Thoracic aorta (tissue), 2 donors: ENCODE measurements around the gene TVP23C. TPM values are rescaled to one million over a fixed set of nuclear protein-coding genes. Genes with fewer than 3 reads are reported as not detected.
"Not testable (repeated sequence)": the region's sequence is repeated elsewhere in the genome, so short reads cannot be mapped to it uniquely, and the experiment has no call there.

ENCODE experiments used
- ATAC-seq: fragments of 150-250 bp; one replicate; pipeline ENCODE4 v1.8.0; 2017; ENCODE audit warnings: low read depth; ENCODE audit not compliant: insufficient number of reproducible peaks, low FRiP score
- DNase-seq: peaks from one replicate; pipeline ENCODE4 v3.0.0-alpha.2; 2020; ENCODE audit warnings: low spot score
- H3K27ac ChIP-seq, 2 donors: fragments of 200-600 bp; sonication (generic); 1 replicate in 1 of 2; 2 replicates in 1 of 2; pipeline ENCODE4 v1.5.1; 2016; ENCODE audit warnings: mild to moderate bottlenecking in 2 of 2, moderate library complexity in 2 of 2
- H3K27me3 ChIP-seq: fragments of 200-600 bp; sonication (generic); replicated peaks from 2 replicates; pipeline ENCODE4 v1.6.0; 2016; ENCODE audit warnings: mild to moderate bottlenecking; ENCODE audit not compliant: insufficient read depth
- H3K36me3 ChIP-seq: fragments of 200-600 bp; sonication (generic); one replicate; pipeline ENCODE4 v1.5.1; 2016
- H3K4me1 ChIP-seq, 2 donors: fragments of 200-600 bp; sonication (generic); 1 replicate in 1 of 2; 2 replicates in 1 of 2; pipeline versions ENCODE4 v1.5.1 to v1.6.0; 2016; ENCODE audit warnings: low read depth in 2 of 2, mild to moderate bottlenecking in 1 of 2; ENCODE audit not compliant: control insufficient read depth in 1 of 2
- H3K4me3 ChIP-seq: fragments of 200-600 bp; sonication (generic); 2 replicates; pipeline ENCODE4 v1.5.1; 2016; ENCODE audit warnings: mild to moderate bottlenecking
- H3K9me3 ChIP-seq: fragments of 200-600 bp; sonication (generic); 2 replicates; pipeline ENCODE4 v1.5.1; 2016
- total RNA-seq, 2 donors: library from RNA; depleted of rRNA; stranded (reverse); fragments of >200 nt; gene quantifications; one replicate each; pipeline versions ENCODE4 v1.1.0 to v1.2.3, GENCODE V29; 2016

The TVP23C gene
- total RNA-seq, result 10 to 100 TPM; 27.1 to 52.5 TPM

DNA sequence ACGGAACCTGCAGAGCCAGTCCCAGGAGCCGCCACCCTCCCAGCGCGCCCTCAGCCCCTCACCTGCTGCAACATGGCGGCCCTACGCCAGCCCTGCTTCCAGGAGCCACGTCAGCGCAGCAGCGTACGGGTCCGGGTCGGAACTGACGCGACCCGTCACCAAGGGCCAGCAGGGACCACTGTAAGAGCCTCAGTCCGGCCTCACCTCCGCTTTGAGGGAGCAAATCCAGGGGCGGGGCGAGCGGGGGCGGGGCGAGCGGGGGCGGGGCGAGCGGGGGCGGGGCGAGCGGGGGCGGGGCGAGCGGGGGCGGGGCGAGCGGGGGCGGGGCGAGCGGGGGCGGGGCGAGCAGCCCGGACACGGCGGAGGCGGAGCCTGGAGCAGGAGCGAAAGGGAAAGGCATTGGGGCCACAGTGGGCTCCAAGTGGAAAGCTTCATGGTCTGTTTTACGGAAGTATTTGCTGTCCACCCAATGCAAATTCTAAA is at the start of gene TVP23C:
Gene TVP23C, minus strand, starts transcription at position 109 of the 483 bp plus-strand sequence. Its CDS starts 35 bp downstream, at position 74.
- H3K27me3 ChIP-seq, H3K4me1 ChIP-seq, H3K9me3 ChIP-seq, H3K36me3 ChIP-seq: not testable (repeated sequence)
- H3K4me3 ChIP-seq, result peak within 1 kb of the TSS; percentile 87
- peak; percentile 40 for ATAC-seq
- peak; percentile 31 for DNase-seq
- H3K27ac ChIP-seq, result peak within 1 kb of the TSS; percentile 71 to 73

- H3K4me1 ChIP-seq, ATAC-seq, H3K36me3 ChIP-seq, H3K27ac ChIP-seq, DNase-seq, H3K4me3 ChIP-seq, H3K9me3 ChIP-seq, H3K27me3 ChIP-seq: not testable (repeated sequence)
These were observed 29.7 kb upstream of the TVP23C start for GRCh38 chr17:15592960-15593359.

- not testable (repeated sequence) for H3K27ac ChIP-seq, H3K9me3 ChIP-seq, H3K36me3 ChIP-seq, H3K4me1 ChIP-seq, H3K4me3 ChIP-seq, ATAC-seq, H3K27me3 ChIP-seq, DNase-seq
These were observed 28.7 kb upstream of the TVP23C start for GRCh38 chr17:15591986-15592385.

DNA sequence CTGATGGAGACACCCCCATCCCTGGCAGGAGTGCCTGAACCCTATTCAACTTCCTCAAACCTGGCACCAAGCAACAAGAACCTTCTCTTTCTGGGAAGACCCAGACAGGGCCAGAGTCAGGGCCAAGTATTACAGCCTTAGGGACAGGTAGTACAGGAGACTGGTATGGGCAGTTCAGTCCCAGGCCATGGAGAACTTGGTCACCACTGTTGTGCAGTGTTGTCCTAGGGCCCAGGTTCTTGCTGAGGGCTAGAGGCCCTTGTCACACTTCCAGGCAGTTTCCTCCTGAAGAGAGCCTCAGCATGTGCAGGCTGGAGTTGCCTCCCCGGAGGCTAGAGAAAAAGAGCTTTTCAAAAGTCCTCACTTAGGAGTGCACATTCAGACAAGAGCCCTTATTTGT is 27.6 kb upstream of the TVP23C start:
- H3K4me3 ChIP-seq, result not testable (repeated sequence)

GRCh38 chr17:15589544-15590536 is 26.6 kb upstream of the TVP23C start:
- H3K9me3 ChIP-seq, H3K27ac ChIP-seq, H3K4me3 ChIP-seq, H3K4me1 ChIP-seq, H3K36me3 ChIP-seq, ATAC-seq, H3K27me3 ChIP-seq, DNase-seq: not testable (repeated sequence)

More for the DNA sequence above, 27.6 kb upstream of the TVP23C start:
- H3K9me3 ChIP-seq, H3K4me1 ChIP-seq, H3K36me3 ChIP-seq, H3K27ac ChIP-seq, ATAC-seq, DNase-seq, H3K27me3 ChIP-seq: not testable (repeated sequence)

GRCh38 chr17:15588017-15588416 is 24.7 kb upstream of the TVP23C start:
- DNase-seq, H3K4me1 ChIP-seq, H3K9me3 ChIP-seq, H3K27ac ChIP-seq, H3K27me3 ChIP-seq, H3K4me3 ChIP-seq, H3K36me3 ChIP-seq, ATAC-seq: not testable (repeated sequence)

DNA sequence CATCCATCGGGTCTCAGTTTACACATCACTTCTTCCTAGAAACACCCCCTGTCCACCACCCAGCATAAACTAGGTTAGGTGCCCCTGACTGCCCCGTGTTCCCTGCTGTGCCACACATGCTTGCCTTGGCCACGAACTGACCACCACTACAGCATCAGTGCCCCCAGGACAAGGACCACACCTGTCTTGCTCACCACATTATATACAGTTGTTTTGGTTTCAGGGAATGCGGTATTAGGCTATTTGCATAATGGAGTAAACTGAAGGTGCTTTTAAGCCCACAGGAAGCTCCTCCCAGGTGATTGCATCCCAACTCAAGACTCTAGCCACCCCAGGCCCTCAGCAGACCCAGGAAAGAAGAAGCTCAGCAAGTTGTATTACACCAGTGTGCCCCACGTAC is 20.0 kb upstream of the TVP23C start:
- not testable (repeated sequence) for H3K4me3 ChIP-seq, ATAC-seq, H3K36me3 ChIP-seq, H3K27me3 ChIP-seq, DNase-seq, H3K9me3 ChIP-seq, H3K27ac ChIP-seq, H3K4me1 ChIP-seq

DNA sequence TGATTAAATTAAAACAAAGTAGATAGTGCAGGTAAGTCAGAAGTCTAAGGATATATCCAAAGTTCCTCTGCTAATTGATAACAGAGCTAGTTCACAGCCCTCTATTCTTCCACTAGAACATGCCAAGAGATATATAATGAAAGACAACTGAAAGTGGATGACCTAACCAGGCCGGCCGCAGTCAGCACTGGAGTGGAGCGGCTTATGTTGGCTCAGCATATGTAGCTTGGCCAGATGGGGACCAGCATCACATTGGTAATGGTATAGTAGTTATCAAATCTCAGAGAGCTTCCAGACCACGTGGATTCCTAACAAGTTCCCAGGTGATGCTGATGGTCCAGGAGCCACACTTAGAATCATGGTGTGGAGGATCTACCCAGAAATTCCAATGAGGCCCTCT is 18.2 kb upstream of the TVP23C start:
- H3K36me3 ChIP-seq, H3K27ac ChIP-seq, DNase-seq, ATAC-seq, H3K9me3 ChIP-seq, H3K4me1 ChIP-seq, H3K4me3 ChIP-seq, H3K27me3 ChIP-seq: not testable (repeated sequence)

DNA sequence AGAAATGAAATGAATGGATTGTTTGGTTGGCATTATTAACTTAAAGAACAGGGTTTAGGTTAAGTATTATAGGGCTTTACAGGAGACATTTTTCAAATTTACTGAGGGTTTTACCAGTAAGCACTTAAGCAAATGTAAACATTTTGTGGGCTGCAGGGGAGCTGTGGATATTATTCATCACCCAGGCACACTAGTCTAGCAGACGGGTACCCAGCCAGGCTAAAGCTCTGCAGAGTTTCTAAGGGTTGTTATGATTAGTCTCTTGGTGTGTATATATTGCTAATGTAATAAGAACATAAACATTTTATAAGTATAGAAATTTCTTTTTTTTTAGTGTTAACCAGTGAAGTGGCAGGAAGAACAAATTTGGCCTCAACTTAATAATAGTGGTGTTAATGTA is 13.6 kb upstream of the TVP23C start:
- H3K4me1 ChIP-seq, ATAC-seq, H3K4me3 ChIP-seq, DNase-seq, H3K9me3 ChIP-seq, H3K27ac ChIP-seq, H3K27me3 ChIP-seq, H3K36me3 ChIP-seq: not testable (repeated sequence)

GRCh38 chr17:15574660-15575059 is 11.4 kb upstream of the TVP23C start:
- H3K4me3 ChIP-seq, H3K27me3 ChIP-seq, ATAC-seq, DNase-seq, H3K27ac ChIP-seq, H3K4me1 ChIP-seq, H3K36me3 ChIP-seq, H3K9me3 ChIP-seq: not testable (repeated sequence)

GRCh38 chr17:15573870-15574269 is 10.6 kb upstream of the TVP23C start:
- H3K27ac ChIP-seq, DNase-seq, H3K36me3 ChIP-seq, ATAC-seq, H3K4me1 ChIP-seq, H3K4me3 ChIP-seq, H3K27me3 ChIP-seq, H3K9me3 ChIP-seq: not testable (repeated sequence)

GRCh38 chr17:15562613-15563374 is 489 bp downstream of the TVP23C start:
- not testable (repeated sequence) for H3K9me3 ChIP-seq, H3K27me3 ChIP-seq, DNase-seq, H3K4me1 ChIP-seq, ATAC-seq, H3K36me3 ChIP-seq
- Histone ChIP-seq H3K4me3 (peak overlapping the region; percentile 87), H3K27ac (peak overlapping the region; percentile 71 to 73)
